OCI-LY7 (cell line): Measurements from ENCODE around the gene ARL15. TPM values are rescaled to one million over a fixed set of nuclear protein-coding genes. Genes with fewer than 3 reads are reported as not detected.

Experiments
- BruUV-seq: library from RNA; stranded (reverse); fragments of 400-500 nt; replicated peaks from 2 replicates; lab custom pipeline; 2021; lab: Mats Ljungman, UMichigan
- CTCF ChIA-PET: fragments of 300-600 bp; sonication (Branson Sonifier 250); formaldehyde crosslinking; loops from one replicate; lab custom pipeline; 2022; ENCODE audit warnings: antibody characterized with exemption; ENCODE audit not compliant: unreplicated experiment; lab: Charles Lee
- POLR2A ChIA-PET: fragments of 300-600 bp; sonication (Branson Sonifier 250); formaldehyde crosslinking; loops from one replicate; lab custom pipeline; 2022; ENCODE audit warnings: antibody characterized with exemption; lab: Charles Lee
- DNase-seq: peaks from one replicate; pipeline ENCODE4 v3.0.0-alpha.2; 2015; ENCODE audit warnings: low spot score
- H2AFZ ChIP-seq: fragments of 200-600 bp; sonication (generic), shearing (Covaris generic); 2 replicates; pipeline ENCODE4 v1.6.1; 2014; ENCODE audit warnings: mild to moderate bottlenecking, antibody characterized with exemption, low read length, moderate library complexity
- H3K27ac ChIP-seq: fragments of 200-600 bp; sonication (generic); 2 replicates; pipeline ENCODE4 v1.5.1; 2014; ENCODE audit warnings: mixed run types, low read depth, mild to moderate bottlenecking, moderate library complexity, low read length, inconsistent platforms; ENCODE audit not compliant: poor library complexity, severe bottlenecking
- H3K36me3 ChIP-seq: fragments of 200-600 bp; sonication (generic); 2 replicates; pipeline ENCODE4 v1.6.1; 2014; ENCODE audit warnings: mild to moderate bottlenecking, antibody characterized with exemption, low read length, moderate library complexity, mixed read lengths; ENCODE audit not compliant: insufficient read depth
- H3K4me1 ChIP-seq: fragments of 200-600 bp; sonication (generic); 2 replicates; pipeline ENCODE4 v1.5.1; 2014; ENCODE audit warnings: mild to moderate bottlenecking, low read length; ENCODE audit not compliant: insufficient read depth, poor library complexity, severe bottlenecking
- H3K4me2 ChIP-seq: fragments of 200-600 bp; sonication (generic); 2 replicates; pipeline ENCODE4 v1.6.1; 2014; ENCODE audit warnings: mild to moderate bottlenecking, low read length
- H3K4me3 ChIP-seq: fragments of 200-600 bp; sonication (generic); 2 replicates; pipeline ENCODE4 v1.5.1; 2014; ENCODE audit warnings: mild to moderate bottlenecking, low read depth, low read length; ENCODE audit not compliant: poor library complexity, severe bottlenecking
- H3K79me2 ChIP-seq: fragments of 200-600 bp; sonication (generic); 2 replicates; pipeline ENCODE4 v1.6.1; 2016; ENCODE audit warnings: low read depth, mild to moderate bottlenecking, low read length, moderate library complexity, mixed read lengths; ENCODE audit not compliant: insufficient read depth
- H3K9me2 ChIP-seq: fragments of 200-600 bp; sonication (generic); 2 replicates; pipeline ENCODE4 v1.6.1; 2016; ENCODE audit warnings: mild to moderate bottlenecking, low read length, mixed read lengths; ENCODE audit not compliant: insufficient read depth
- H3K9me3 ChIP-seq: fragments of 200-600 bp; sonication (generic); 2 replicates; pipeline ENCODE4 v1.6.1; 2014; ENCODE audit warnings: mild to moderate bottlenecking, mixed run types, low read length, mixed read lengths
- H4K20me1 ChIP-seq: fragments of 200-600 bp; sonication (generic); 2 replicates; pipeline ENCODE4 v1.6.1; 2014; ENCODE audit warnings: mild to moderate bottlenecking, antibody characterized with exemption, low read length, moderate library complexity, mixed read lengths; ENCODE audit not compliant: insufficient read depth
- EZH2phosphoT487 ChIP-seq: fragments of 200-600 bp; sonication (generic); IDR thresholded peaks from 2 replicates; pipeline ENCODE4 v1.6.1; 2018; ENCODE audit warnings: low read depth, borderline replicate concordance, mild to moderate bottlenecking, mixed run types, antibody characterized with exemption, low read length, moderate library complexity, mixed read lengths
- intact Hi-C: fragments of 100-400 bp; cut with micrococcal nuclease; formaldehyde crosslinking; loops from one replicate; pipeline ENCODE4 v1.10.0; 2022; ENCODE audit not compliant: unreplicated experiment
- total RNA-seq, 2 experiments: library from RNA; depleted of rRNA in 1 of 2; stranded (reverse); fragments of >200 nt in 1 of 2; shearing (Covaris generic) in 1 of 2; gene quantifications; 2 replicates each; pipeline ENCODE4 v1.2.3, GENCODE V29; 2014 to 2022
- TF ChIP-seq, protein P1 (sequence below): fragments of 200-600 bp; sonication (generic); conservative IDR thresholded peaks from 2 replicates; pipeline ENCODE4 v1.5.1; 2014; ENCODE audit warnings: mild to moderate bottlenecking, antibody characterized with exemption, low read length, moderate library complexity, mixed read lengths

The ARL15 gene
- total RNA-seq, 2 experiments from 2014 or later = 18.8 to 24.4 TPM

DNA sequence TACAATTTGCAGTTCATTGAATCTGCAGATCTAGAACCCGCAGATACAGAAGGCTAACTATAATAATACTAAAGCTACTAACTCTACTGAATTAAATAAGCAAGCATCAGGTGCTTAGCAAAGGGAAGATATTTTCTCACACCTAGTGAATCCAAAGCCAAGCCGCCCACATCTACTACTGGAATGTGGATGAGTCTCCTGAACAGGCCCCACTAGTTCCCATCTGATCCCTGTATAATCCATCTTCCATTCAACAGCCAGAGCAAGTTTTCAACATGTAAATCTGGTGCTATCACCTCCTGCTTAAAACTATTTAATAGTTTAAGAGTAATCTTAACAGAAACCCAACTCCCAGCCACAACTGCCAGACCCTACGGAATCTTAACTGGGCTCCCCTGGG is 18.9 kb downstream of the ARL15 start:
- ChIA-PET POLR2A (interaction anchor here (2.4 kb wide), 1 partner anchor 19 kb away, joined by 9 read pairs; the partner anchor contains the start of gene ARL15), CTCF (no interaction called here)
- TF ChIP-seq, protein P1, sequence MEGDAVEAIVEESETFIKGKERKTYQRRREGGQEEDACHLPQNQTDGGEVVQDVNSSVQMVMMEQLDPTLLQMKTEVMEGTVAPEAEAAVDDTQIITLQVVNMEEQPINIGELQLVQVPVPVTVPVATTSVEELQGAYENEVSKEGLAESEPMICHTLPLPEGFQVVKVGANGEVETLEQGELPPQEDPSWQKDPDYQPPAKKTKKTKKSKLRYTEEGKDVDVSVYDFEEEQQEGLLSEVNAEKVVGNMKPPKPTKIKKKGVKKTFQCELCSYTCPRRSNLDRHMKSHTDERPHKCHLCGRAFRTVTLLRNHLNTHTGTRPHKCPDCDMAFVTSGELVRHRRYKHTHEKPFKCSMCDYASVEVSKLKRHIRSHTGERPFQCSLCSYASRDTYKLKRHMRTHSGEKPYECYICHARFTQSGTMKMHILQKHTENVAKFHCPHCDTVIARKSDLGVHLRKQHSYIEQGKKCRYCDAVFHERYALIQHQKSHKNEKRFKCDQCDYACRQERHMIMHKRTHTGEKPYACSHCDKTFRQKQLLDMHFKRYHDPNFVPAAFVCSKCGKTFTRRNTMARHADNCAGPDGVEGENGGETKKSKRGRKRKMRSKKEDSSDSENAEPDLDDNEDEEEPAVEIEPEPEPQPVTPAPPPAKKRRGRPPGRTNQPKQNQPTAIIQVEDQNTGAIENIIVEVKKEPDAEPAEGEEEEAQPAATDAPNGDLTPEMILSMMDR = no peak
- TF ChIP-seq EZH2phosphoT487 = no peak
- intact Hi-C loops = no loop called here
- no TSS peak for BruUV-seq
- Histone ChIP-seq H3K9me3 (peaks cover 8% of the 10 kb centered on the region; the same call in 1 of the 2 replicates), H3K4me2 (no peak overlapping the region), H2AFZ (no peak overlapping the region), H3K4me3 (no peak overlapping the region), H4K20me1 (no peaks in the 10 kb centered on the region), H3K9me2 (no peaks in the 10 kb centered on the region), H3K27ac (no peak overlapping the region), H3K79me2 (no peaks in the 10 kb centered on the region; the same call in 1 of the 2 replicates), H3K4me1 (peaks cover 36% of the 10 kb centered on the region), H3K36me3 (no peaks in the 10 kb centered on the region)
- DNase-seq = no peak

DNA sequence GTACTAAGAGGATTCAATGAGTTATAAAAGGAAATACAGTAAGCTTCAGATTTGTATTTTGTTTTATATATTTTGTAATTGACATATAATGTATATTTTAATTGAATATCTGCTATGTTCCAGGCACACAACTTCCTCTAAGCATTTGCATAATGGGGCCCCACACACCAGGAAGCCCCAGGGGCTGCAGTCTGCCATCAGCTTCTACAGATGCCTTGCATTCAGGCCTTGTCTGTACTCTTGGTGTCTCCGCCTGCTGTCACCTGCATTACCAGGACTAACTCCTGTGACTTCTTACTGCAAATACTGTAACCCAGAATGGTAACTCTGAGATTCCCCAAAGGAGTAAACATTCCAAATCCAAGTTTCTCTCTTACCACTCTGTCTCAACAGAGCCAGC is 20.6 kb downstream of the ARL15 start:
- H4K20me1 ChIP-seq = no peaks in the 10 kb centered on the region
- H3K9me3 ChIP-seq = peaks cover 8% of the 10 kb centered on the region; the same call in 1 of the 2 replicates
- H3K9me2 ChIP-seq = no peaks in the 10 kb centered on the region
- CTCF ChIA-PET = no interaction called here
- peak overlapping the region; percentile 49; the same call in 1 of the 2 replicates for H3K4me2 ChIP-seq
- intact Hi-C loops = no loop called here
- H3K36me3 ChIP-seq = no peaks in the 10 kb centered on the region
- no TSS peak for BruUV-seq
- peaks cover 21% of the 10 kb centered on the region for H3K4me1 ChIP-seq
- POLR2A ChIA-PET = interaction anchor here (0.6 to 2.4 kb wide), 5 partner anchors 9 to 41 kb away, joined by 3 to 9 read pairs (median 4); partner anchors contain the start of gene ARL15
- H3K4me3 ChIP-seq = peak overlapping the region; percentile 26
- no peaks in the 10 kb centered on the region; the same call in 1 of the 2 replicates for H3K79me2 ChIP-seq
- TF ChIP-seq, protein P1 = no peak
- no peak for TF ChIP-seq EZH2phosphoT487
- peak; percentile 56 for DNase-seq
- H2AFZ ChIP-seq = peak overlapping the region; percentile 34; the same call in 1 of the 2 replicates
- peak overlapping the region; percentile 36 for H3K27ac ChIP-seq

DNA sequence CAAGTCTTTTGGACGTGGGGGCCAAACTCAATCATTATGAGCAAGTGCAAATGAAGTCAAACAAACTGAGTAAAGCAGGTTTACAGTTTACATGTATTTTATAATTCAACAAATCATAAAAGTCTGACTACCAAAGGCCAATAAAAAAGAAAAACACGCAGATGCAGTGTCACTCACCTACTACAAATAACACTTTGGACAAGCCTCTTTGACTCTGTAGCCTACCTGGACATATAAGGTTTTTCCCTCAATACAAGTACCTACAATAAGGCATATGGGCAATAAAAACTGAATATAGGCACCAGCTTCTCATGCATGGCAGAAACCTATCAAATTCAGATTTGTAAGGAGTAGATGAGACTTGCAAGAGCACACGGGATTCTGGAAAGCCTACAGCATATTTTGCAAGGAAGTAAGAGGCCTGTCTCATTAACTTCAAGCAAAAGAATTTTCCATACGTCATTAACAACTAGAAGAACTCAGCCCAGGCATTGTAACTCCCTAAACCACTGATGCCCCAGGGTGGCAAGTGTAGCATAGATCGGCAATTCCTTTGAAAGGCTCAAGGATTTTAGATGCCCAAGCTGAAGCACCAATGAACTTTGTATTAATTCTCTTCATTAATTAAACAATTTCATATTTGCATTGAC is 21.7 kb downstream of the ARL15 start:
- TF ChIP-seq, protein P1 = no peak
- no peak for TF ChIP-seq EZH2phosphoT487
- Histone ChIP-seq H3K27ac (no peak overlapping the region), H3K9me3 (peaks cover 8% of the 10 kb centered on the region; the same call in 1 of the 2 replicates), H2AFZ (peak overlapping the region; percentile 34; the same call in 1 of the 2 replicates), H4K20me1 (no peaks in the 10 kb centered on the region), H3K36me3 (no peaks in the 10 kb centered on the region), H3K4me3 (no peak overlapping the region), H3K9me2 (no peaks in the 10 kb centered on the region), H3K79me2 (no peaks in the 10 kb centered on the region; the same call in 1 of the 2 replicates), H3K4me1 (peaks cover 21% of the 10 kb centered on the region), H3K4me2 (no peak overlapping the region; the same call in 1 of the 2 replicates)
- CTCF ChIA-PET = no interaction called here
- POLR2A ChIA-PET = interaction anchor here (0.8 to 1.1 kb wide), 3 partner anchors 10 to 42 kb away, joined by 3 to 4 read pairs (median 3); no protein-coding TSS in a partner anchor
- BruUV-seq = no TSS peak
- intact Hi-C loops = no loop called here
- DNase-seq = no peak
